HepG2 (cell line): Measurements from ENCODE around the gene TTC6. TPM values are rescaled to one million over a fixed set of nuclear protein-coding genes. Genes with fewer than 3 reads are reported as not detected.

Experiments used
- ATM ChIP-seq: fragments of 450-650 bp; IDR thresholded peaks from 2 replicates; pipeline ENCODE4 v1.7.1; 2017; ENCODE audit warnings: mild to moderate bottlenecking, borderline replicate concordance
- CCDC6 ChIP-seq: sonication (generic); formaldehyde crosslinking; IDR thresholded peaks from 2 replicates; pipeline ENCODE4 v1.8.1; 2022; ENCODE audit warnings: mild to moderate bottlenecking, missing genetic modification reagents, moderate library complexity
- ELF4 ChIP-seq: sonication (generic); formaldehyde crosslinking; IDR thresholded peaks from 2 replicates; pipeline ENCODE4 v1.5.0; 2020; ENCODE audit warnings: missing genetic modification reagents, mild to moderate bottlenecking, moderate library complexity, borderline replicate concordance
- FOXA1 ChIP-seq, 2 experiments: fragments of 450-650 bp in 1 of 2; sonication (generic) in 1 of 2; formaldehyde crosslinking in 1 of 2; IDR thresholded peaks; 2 replicates each; pipeline versions ENCODE4 v1.4.0 to v1.6.1; 2016 to 2020; ENCODE audit warnings: missing genetic modification reagents in 1 of 2
- HDAC1 ChIP-seq: sonication (generic); formaldehyde crosslinking; IDR thresholded peaks from 2 replicates; pipeline ENCODE4 v1.5.1; 2020; ENCODE audit warnings: mild to moderate bottlenecking, missing genetic modification reagents
- KLF16 ChIP-seq, 2 experiments: sonication (generic) in 1 of 2; formaldehyde crosslinking in 1 of 2; IDR thresholded peaks; 2 replicates each; pipeline versions ENCODE4 v1.6.1 to v1.8.0; 2016 to 2023; ENCODE audit warnings: missing genetic modification reagents in 2 of 2, missing compliant biosample characterization in 1 of 2
- NBN ChIP-seq: fragments of 450-650 bp; conservative IDR thresholded peaks from 2 replicates; pipeline ENCODE4 v1.6.1; 2017
- RELA ChIP-seq: sonication (generic); formaldehyde crosslinking; IDR thresholded peaks from 2 replicates; pipeline ENCODE4 v1.4.0; 2020; ENCODE audit warnings: missing genetic modification reagents
- RORA ChIP-seq: sonication (generic); formaldehyde crosslinking; IDR thresholded peaks from 2 replicates; pipeline ENCODE4 v1.5.0; 2020; ENCODE audit warnings: mild to moderate bottlenecking, missing genetic modification reagents, moderate library complexity
- SMARCC2 ChIP-seq: fragments of 450-650 bp; IDR thresholded peaks from 2 replicates; pipeline ENCODE4 v1.6.1; 2017; ENCODE audit warnings: antibody characterized with exemption, mild to moderate bottlenecking
- SRSF4 ChIP-seq: fragments of 200-400 bp; formaldehyde crosslinking; IDR thresholded peaks from one replicate; pipeline ENCODE4 v1.6.1; 2018; ENCODE audit warnings: mild to moderate bottlenecking, low read depth, low read length, moderate library complexity; ENCODE audit not compliant: poor library complexity, severe bottlenecking
- TEAD2 ChIP-seq: sonication (generic); formaldehyde crosslinking; IDR thresholded peaks from 2 replicates; pipeline ENCODE4 v1.9.0; 2021; ENCODE audit warnings: missing genetic modification reagents
- ZNF124 ChIP-seq: sonication (generic); formaldehyde crosslinking; IDR thresholded peaks from 2 replicates; pipeline ENCODE4 v1.4.0; 2020; ENCODE audit warnings: missing genetic modification reagents
- ZNF180 ChIP-seq: sonication (generic); formaldehyde crosslinking; IDR thresholded peaks from 2 replicates; pipeline ENCODE4 v1.4.0; 2020; ENCODE audit warnings: low read depth, missing genetic modification reagents, borderline replicate concordance
- ZNF354B ChIP-seq: sonication (generic); formaldehyde crosslinking; IDR thresholded peaks from 2 replicates; pipeline ENCODE4 v1.8.0; 2022; ENCODE audit warnings: mild to moderate bottlenecking, missing genetic modification reagents
- ZNF367 ChIP-seq: sonication (generic); formaldehyde crosslinking; IDR thresholded peaks from 2 replicates; pipeline ENCODE4 v1.4.0; 2020; ENCODE audit warnings: missing genetic modification reagents, borderline replicate concordance
- ZNF383 ChIP-seq: sonication (generic); formaldehyde crosslinking; IDR thresholded peaks from 2 replicates; pipeline ENCODE4 v1.4.0; 2020; ENCODE audit warnings: missing genetic modification reagents, mild to moderate bottlenecking, borderline replicate concordance
- ZNF468 ChIP-seq: sonication (generic); formaldehyde crosslinking; IDR thresholded peaks from 2 replicates; pipeline ENCODE4 v1.8.0; 2022; ENCODE audit warnings: mild to moderate bottlenecking, moderate library complexity, missing genetic modification reagents
- ZNF550 ChIP-seq: sonication (generic); formaldehyde crosslinking; IDR thresholded peaks from 2 replicates; pipeline ENCODE4 v1.4.0; 2020; ENCODE audit warnings: mild to moderate bottlenecking, missing genetic modification reagents, borderline replicate concordance
- ZNF562 ChIP-seq: sonication (generic); formaldehyde crosslinking; IDR thresholded peaks from 2 replicates; pipeline ENCODE4 v1.8.0; 2022; ENCODE audit warnings: missing genetic modification reagents, borderline replicate concordance
- ZNF607 ChIP-seq: sonication (generic); formaldehyde crosslinking; IDR thresholded peaks from 2 replicates; pipeline ENCODE4 v1.5.1; 2020; ENCODE audit warnings: missing genetic modification reagents, mild to moderate bottlenecking, borderline replicate concordance
- ZNF652 ChIP-seq: IDR thresholded peaks from 2 replicates; pipeline ENCODE4 v1.6.1; 2016; ENCODE audit warnings: low read depth, borderline replicate concordance
- ZNF7 ChIP-seq: IDR thresholded peaks from 2 replicates; pipeline ENCODE4 v1.6.1; 2016; ENCODE audit warnings: missing biosample characterization, missing genetic modification reagents
- ZNF737 ChIP-seq: sonication (generic); formaldehyde crosslinking; IDR thresholded peaks from 2 replicates; pipeline ENCODE4 v1.5.0; 2020; ENCODE audit warnings: missing genetic modification reagents, mild to moderate bottlenecking, borderline replicate concordance
- polyA plus RNA-seq, 8 experiments: library from polyadenylated mRNA; depleted of rRNA in 3 of 8; stranded (reverse) in 7 of 8; unstranded in 1 of 8; fragments of >200 nt; fragmentation: Illumina TruSeq in 4 of 8; extraction: Trizol in 4 of 8; gene quantifications; 2 replicates each; pipeline versions ENCODE4 v1.2.1 to v1.2.3, GENCODE V29; 2011 to 2016; ENCODE audit warnings: low read depth in 4 of 8, missing spikeins in 1 of 8, mixed read lengths in 1 of 8; ENCODE audit not compliant: insufficient read depth in 1 of 8
- total RNA-seq, 5 experiments: library from RNA; depleted of rRNA; stranded (reverse); fragments of >200 nt; fragmentation: Illumina TruSeq; extraction: Trizol; gene quantifications; 2 replicates each; pipeline ENCODE4 v1.2.3, GENCODE V29; 2016; ENCODE audit warnings: low read depth in 1 of 5
- TF ChIP-seq, protein P1 (sequence below): IDR thresholded peaks from 2 replicates; pipeline ENCODE4 v1.6.1; 2016; ENCODE audit warnings: missing compliant biosample characterization, missing genetic modification reagents, borderline replicate concordance
- TF ChIP-seq, protein P2 (sequence below): IDR thresholded peaks from 2 replicates; pipeline ENCODE4 v1.6.1; 2018; ENCODE audit warnings: missing genetic modification reagents
- TF ChIP-seq, protein P3 (sequence below): IDR thresholded peaks from 2 replicates; pipeline ENCODE4 v1.6.1; 2016; ENCODE audit warnings: mild to moderate bottlenecking

Gene TTC6
- total and polyA plus RNA-seq, 2 of the 13 experiments (the other 11 are each of a cell fraction or from before 2014, with no cell fraction given): 9.3 to 27.4 TPM

DNA sequence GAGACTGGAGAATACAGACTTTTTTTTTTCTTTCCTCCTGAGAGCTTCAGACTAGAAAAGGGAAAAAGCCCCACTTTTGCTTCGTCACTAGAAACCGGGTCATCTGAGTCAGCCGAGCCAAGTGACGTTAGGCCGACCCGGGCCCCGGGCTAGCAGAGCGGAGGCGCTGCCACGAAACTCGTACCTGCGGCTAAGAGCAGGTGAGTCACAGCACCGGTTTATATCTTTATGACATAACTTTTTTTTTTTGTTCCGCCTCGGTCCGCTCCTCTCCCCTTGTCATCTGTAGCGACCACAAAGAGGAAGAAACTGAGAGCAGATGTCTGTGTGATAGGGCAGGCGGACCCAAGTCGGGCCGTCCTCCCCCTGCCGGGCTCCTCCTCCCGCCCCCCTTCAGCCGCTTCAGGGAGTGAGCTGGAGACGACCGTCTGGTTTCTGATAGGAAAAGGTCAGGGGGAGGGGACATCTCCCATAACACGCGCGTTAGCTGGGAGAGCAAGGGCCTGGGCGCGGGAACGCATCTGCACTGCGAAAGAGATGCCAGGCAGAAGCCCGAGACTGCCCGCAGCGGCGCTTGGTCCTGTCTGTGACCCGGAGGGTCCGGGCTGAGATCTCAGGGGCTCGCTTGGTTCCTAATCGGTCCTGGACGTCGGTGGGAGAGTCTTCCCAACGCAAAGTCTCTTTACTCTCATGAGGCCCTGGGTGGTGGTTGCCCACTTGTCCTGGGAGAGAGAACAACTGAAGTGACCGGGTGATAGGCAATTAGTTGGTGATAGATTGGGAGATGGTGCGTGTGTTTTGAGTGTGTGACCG, 586 bp downstream of the TTC6 start (continued):
- TF ChIP-seq, protein P1, sequence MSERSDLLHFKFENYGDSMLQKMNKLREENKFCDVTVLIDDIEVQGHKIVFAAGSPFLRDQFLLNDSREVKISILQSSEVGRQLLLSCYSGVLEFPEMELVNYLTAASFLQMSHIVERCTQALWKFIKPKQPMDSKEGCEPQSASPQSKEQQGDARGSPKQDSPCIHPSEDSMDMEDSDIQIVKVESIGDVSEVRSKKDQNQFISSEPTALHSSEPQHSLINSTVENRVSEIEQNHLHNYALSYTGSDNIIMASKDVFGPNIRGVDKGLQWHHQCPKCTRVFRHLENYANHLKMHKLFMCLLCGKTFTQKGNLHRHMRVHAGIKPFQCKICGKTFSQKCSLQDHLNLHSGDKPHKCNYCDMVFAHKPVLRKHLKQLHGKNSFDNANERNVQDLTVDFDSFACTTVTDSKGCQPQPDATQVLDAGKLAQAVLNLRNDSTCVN: peak; percentile 67
- TF ChIP-seq, protein P2, sequence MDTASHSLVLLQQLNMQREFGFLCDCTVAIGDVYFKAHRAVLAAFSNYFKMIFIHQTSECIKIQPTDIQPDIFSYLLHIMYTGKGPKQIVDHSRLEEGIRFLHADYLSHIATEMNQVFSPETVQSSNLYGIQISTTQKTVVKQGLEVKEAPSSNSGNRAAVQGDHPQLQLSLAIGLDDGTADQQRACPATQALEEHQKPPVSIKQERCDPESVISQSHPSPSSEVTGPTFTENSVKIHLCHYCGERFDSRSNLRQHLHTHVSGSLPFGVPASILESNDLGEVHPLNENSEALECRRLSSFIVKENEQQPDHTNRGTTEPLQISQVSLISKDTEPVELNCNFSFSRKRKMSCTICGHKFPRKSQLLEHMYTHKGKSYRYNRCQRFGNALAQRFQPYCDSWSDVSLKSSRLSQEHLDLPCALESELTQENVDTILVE: peak; percentile 55; the same call in 1 of the 2 replicates
- TF ChIP-seq RORA (CRISPR knock-in tag): 0 out of 2 replicates have a peak, but pooled peaks have one; percentile 21
- TF ChIP-seq ZNF468 (CRISPR knock-in tag): no peak; the same call in 1 of the 2 replicates
- peak; percentile 17; the same call in 1 of the 2 replicates for TF ChIP-seq RELA
- TF ChIP-seq HDAC1: peak; percentile 90
- peak; percentile 44 for TF ChIP-seq ZNF652 (CRISPR knock-in tag)
- TF ChIP-seq, protein P3, sequence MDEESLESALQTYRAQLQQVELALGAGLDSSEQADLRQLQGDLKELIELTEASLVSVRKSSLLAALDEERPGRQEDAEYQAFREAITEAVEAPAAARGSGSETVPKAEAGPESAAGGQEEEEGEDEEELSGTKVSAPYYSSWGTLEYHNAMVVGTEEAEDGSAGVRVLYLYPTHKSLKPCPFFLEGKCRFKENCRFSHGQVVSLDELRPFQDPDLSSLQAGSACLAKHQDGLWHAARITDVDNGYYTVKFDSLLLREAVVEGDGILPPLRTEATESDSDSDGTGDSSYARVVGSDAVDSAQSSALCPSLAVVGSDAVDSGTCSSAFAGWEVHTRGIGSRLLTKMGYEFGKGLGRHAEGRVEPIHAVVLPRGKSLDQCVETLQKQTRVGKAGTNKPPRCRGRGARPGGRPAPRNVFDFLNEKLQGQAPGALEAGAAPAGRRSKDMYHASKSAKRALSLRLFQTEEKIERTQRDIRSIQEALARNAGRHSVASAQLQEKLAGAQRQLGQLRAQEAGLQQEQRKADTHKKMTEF (CRISPR knock-in tag): peak; percentile 98
- TF ChIP-seq NBN: no peak
- no peak; the same call in 1 of the 2 replicates for TF ChIP-seq ZNF7 (CRISPR knock-in tag)
- no peak for TF ChIP-seq ATM
- peak; percentile 68 for TF ChIP-seq TEAD2
- TF ChIP-seq ZNF737: peak; percentile 85; the same call in 1 of the 2 replicates
- no peak for TF ChIP-seq ZNF562 (CRISPR knock-in tag)
- TF ChIP-seq ZNF383 (CRISPR knock-in tag): peak; percentile 84; the same call in 1 of the 2 replicates
- peak; percentile 94; the same call in 1 of the 2 replicates for TF ChIP-seq ZNF367 (CRISPR knock-in tag)
- TF ChIP-seq ZNF180 (CRISPR knock-in tag): peak; percentile 94; the same call in 1 of the 2 replicates
- peak; percentile 95 for TF ChIP-seq ZNF124
- TF ChIP-seq ZNF607 (CRISPR knock-in tag): peak; percentile 28
- TF ChIP-seq CCDC6: peak; percentile 93; the same call in 1 of the 2 replicates
- TF ChIP-seq KLF16 (CRISPR knock-in tag; IDR thresholded peaks at IDR 0.05): peak in 1 of 2 experiments; percentile 88; a peak in 3 of 4 replicates
- TF ChIP-seq ZNF550: peak; percentile 96; the same call in 1 of the 2 replicates
- TF ChIP-seq ZNF354B (CRISPR knock-in tag): peak; percentile 94
- TF ChIP-seq SRSF4: no peak
- TF ChIP-seq FOXA1 (IDR thresholded peaks at IDR 0.05): no peak
- peak; percentile 34; the same call in 1 of the 2 replicates for TF ChIP-seq FOXA1 (CRISPR knock-in tag; IDR thresholded peaks at IDR 0.05)
- peak; percentile 97 for TF ChIP-seq ELF4
- peak; percentile 64; the same call in 1 of the 2 replicates for TF ChIP-seq SMARCC2
